Activated CD4-positive, alpha-beta memory T cell treated with anti-CD3 and anti-CD28 coated beads, Interleukin-2, amount 10 ng/mL, durations not matched to agents 7 days and 5 days (primary cell): ENCODE data around the gene ERMN. TPM values are rescaled to one million over a fixed set of nuclear protein-coding genes. Genes with fewer than 3 reads are reported as not detected.

Experiments
- CTCF ChIA-PET: fragments of 350-600 bp; sonication (Branson Sonifier 250); formaldehyde crosslinking; loops from one replicate; lab custom pipeline; 2021; ENCODE audit warnings: antibody characterized with exemption, inconsistent platforms; lab: Charles Lee
- POLR2A ChIA-PET: fragments of 350-600 bp; sonication (Branson Sonifier 250); formaldehyde crosslinking; loops from one replicate; lab custom pipeline; 2021; ENCODE audit warnings: antibody characterized with exemption; lab: Charles Lee
- DNase-seq: peaks from one replicate; pipeline ENCODE4 v3.0.0-alpha.2; 2020
- H3K27ac Mint-ChIP-seq: one replicate; pipeline ENCODE4 v1.8.0; 2021; ENCODE audit warnings: mild to moderate bottlenecking, mixed read lengths
- H3K27me3 Mint-ChIP-seq: one replicate; pipeline ENCODE4 v1.8.0; 2021; ENCODE audit warnings: mixed read lengths
- H3K36me3 Mint-ChIP-seq: one replicate; pipeline ENCODE4 v1.8.0; 2021; ENCODE audit warnings: low read depth, mixed read lengths
- H3K4me1 Mint-ChIP-seq: one replicate; pipeline ENCODE4 v1.8.0; 2021; ENCODE audit warnings: mixed read lengths
- H3K4me3 Mint-ChIP-seq: one replicate; pipeline ENCODE4 v1.8.0; 2021; ENCODE audit warnings: mild to moderate bottlenecking, mixed read lengths
- H3K9me3 Mint-ChIP-seq: one replicate; pipeline ENCODE4 v1.8.0; 2021; ENCODE audit warnings: mixed read lengths
- total RNA-seq, 2 experiments: library from RNA; stranded (reverse); gene quantifications; one replicate each; pipeline ENCODE4 v1.2.3, GENCODE V29; 2021

The ERMN gene
- total RNA-seq, 2 experiments from 2014 or later = 3.1 to 3.5 TPM

DNA sequence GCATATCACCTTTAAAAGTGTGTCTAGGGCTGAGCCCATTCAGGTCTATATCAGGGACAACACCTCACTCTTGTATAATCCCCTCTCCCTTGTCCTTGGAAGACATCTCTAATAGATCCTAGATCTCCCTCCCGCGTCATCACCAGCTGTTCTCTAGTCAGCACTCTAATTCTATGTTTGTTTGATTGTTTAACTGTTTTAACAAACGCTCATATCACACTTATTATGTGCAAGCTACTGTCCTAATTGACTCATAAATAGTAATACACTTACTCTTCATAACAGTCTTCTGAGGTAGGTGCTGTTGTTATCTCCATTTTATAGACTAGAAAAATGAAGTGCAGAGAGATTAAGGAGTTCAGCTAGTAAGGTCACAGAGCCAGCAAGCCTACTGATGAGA, 1.6 kb upstream of the ERMN start:
- no peak for DNase-seq
- CTCF ChIA-PET = interaction anchor here (0.6 to 8.1 kb wide), 54 partner anchors 10 to 1361 kb away, joined by 3 to 98 read pairs (median 5); partner anchors contain the start of genes ACVR1, ACVR1C and CYTIP
- no peak overlapping the region for H3K4me3 Mint-ChIP-seq
- POLR2A ChIA-PET = interaction anchor here (0.8 to 6.0 kb wide), 15 partner anchors 9 to 150 kb away, joined by 3 to 37 read pairs (median 6); partner anchors contain the start of gene CYTIP
- no peaks in the 10 kb centered on the region for H3K9me3 Mint-ChIP-seq
- H3K4me1 Mint-ChIP-seq = peaks cover 35% of the 10 kb centered on the region
- H3K36me3 Mint-ChIP-seq = peaks cover 14% of the 10 kb centered on the region
- H3K27me3 Mint-ChIP-seq = no peaks in the 10 kb centered on the region
- H3K27ac Mint-ChIP-seq = no peak overlapping the region

DNA sequence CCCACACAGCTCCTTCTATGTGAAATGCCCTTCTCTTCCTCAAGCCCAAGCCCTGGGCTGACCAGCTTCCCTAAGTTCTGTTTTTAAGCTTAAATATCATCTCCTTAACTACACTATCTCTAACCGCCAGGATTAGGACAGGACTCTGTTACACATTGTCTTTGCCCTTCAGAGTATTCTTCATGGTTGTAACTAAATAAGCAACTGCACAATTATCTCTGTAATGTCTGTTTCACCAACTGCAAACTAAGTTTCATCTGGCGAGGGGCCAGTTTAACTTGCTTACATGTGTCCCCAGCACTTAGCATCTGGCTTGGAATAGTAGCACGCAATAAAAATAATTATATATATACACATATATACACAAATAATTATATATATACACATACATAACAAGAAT, 1.1 kb upstream of the ERMN start:
- Mint-ChIP-seq H3K27ac (no peak overlapping the region), H3K4me3 (no peak overlapping the region), H3K9me3 (no peaks in the 10 kb centered on the region), H3K27me3 (no peaks in the 10 kb centered on the region), H3K36me3 (peaks cover 16% of the 10 kb centered on the region), H3K4me1 (peaks cover 30% of the 10 kb centered on the region)
- CTCF ChIA-PET = interaction anchor here (0.7 to 8.1 kb wide), 41 partner anchors 9 to 549 kb away, joined by 3 to 98 read pairs (median 7); partner anchors contain the start of genes ACVR1 and ACVR1C
- DNase-seq = no peak
- POLR2A ChIA-PET = interaction anchor here (1.0 to 6.0 kb wide), 5 partner anchors 9 to 116 kb away, joined by 3 to 37 read pairs (median 14); partner anchors contain the start of gene CYTIP

DNA sequence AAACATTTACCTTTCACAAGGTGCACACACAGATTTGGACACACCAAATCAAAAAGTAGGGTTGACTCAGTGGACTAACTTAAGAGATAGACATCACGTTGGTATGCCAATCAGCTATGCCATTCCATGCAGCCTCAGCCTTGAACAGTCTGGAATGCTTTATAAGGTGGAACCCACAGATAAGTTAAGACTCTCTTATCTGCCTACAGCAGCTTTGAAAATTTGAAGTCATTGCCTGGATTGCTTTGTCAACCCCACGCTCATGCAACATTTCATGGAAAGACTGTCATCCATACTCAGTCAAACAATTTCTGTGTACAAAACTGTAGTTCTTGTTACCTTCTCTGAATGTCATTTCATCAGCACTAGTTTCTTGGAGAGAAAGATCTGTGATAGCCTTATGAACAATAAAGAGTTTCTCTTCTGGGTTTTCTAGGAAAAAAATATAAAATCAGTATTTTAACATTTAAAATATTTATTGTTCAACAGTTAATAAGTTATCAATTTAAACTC, 1.2 kb downstream of the ERMN start:
- no peaks in the 10 kb centered on the region for H3K9me3 Mint-ChIP-seq
- DNase-seq = no peak
- POLR2A ChIA-PET = interaction anchor here (6.0 kb wide), 1 partner anchor 95 kb away, joined by 37 read pairs; no protein-coding TSS in a partner anchor
- H3K27ac Mint-ChIP-seq = no peak overlapping the region
- CTCF ChIA-PET = interaction anchor here (2.0 to 8.1 kb wide), 3 partner anchors 9 to 23 kb away, joined by 5 to 98 read pairs (median 66); no protein-coding TSS in a partner anchor
- no peak overlapping the region for H3K4me3 Mint-ChIP-seq
- H3K36me3 Mint-ChIP-seq = peaks cover 22% of the 10 kb centered on the region
- no peaks in the 10 kb centered on the region for H3K27me3 Mint-ChIP-seq
- peaks cover 20% of the 10 kb centered on the region for H3K4me1 Mint-ChIP-seq

DNA sequence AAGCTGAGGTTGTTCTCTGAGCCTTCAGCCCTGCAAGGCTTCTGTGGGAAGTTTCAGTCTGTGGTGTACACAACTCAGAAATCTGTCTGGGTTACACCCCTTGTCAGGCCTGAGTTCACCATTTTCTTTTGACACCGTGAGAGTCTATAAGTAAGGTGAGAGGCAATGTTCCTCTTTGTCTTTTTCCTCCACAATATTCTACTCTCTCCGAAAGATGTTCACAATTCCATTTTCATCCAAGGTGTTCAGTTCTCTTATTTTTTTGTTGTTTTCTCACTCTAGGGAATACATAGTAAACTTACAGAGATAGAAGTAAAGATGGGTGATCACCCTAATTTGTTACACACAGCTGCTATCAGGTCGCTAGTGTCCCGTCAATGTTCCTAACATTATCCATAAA, 3.2 kb downstream of the ERMN start:
- CTCF ChIA-PET = interaction anchor here (1.4 to 8.1 kb wide), 3 partner anchors 15 to 82 kb away, joined by 3 to 98 read pairs (median 66); no protein-coding TSS in a partner anchor
- Mint-ChIP-seq H3K27me3 (no peaks in the 10 kb centered on the region), H3K36me3 (peaks cover 29% of the 10 kb centered on the region), H3K4me3 (no peak overlapping the region), H3K4me1 (peaks cover 8% of the 10 kb centered on the region), H3K27ac (no peak overlapping the region), H3K9me3 (no peaks in the 10 kb centered on the region)
- no peak for DNase-seq
- POLR2A ChIA-PET = no interaction called here

DNA sequence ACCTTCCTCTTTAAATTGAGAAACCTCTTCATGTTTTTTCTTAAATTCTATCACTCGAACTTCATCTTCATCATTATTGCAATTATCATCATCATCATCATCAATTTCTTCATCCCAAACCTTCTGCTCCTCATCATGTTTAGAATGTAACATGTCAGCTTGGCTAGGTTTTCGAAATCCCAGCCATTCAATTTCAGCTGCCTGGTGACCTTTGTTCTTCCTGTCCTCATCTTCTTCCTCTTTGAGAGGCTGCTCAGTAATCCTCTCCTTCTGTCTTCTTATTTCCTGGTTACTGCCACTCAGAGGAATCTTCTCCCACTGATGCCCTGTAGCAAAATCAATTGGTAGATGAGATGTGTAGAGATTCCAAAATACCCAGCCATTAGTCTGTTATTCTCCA, 4.2 kb downstream of the ERMN start:
- Mint-ChIP-seq H3K4me3 (no peak overlapping the region), H3K27me3 (no peaks in the 10 kb centered on the region), H3K9me3 (no peaks in the 10 kb centered on the region), H3K4me1 (peaks cover 2% of the 10 kb centered on the region), H3K36me3 (peaks cover 29% of the 10 kb centered on the region), H3K27ac (no peak overlapping the region)
- CTCF ChIA-PET = interaction anchor here (1.2 to 1.5 kb wide), 2 partner anchors 13 to 19 kb away, joined by 3 to 4 read pairs; no protein-coding TSS in a partner anchor
- POLR2A ChIA-PET = interaction anchor here (0.6 kb wide), 1 partner anchor 118 kb away, joined by 3 read pairs; no protein-coding TSS in a partner anchor
- DNase-seq = no peak

DNA sequence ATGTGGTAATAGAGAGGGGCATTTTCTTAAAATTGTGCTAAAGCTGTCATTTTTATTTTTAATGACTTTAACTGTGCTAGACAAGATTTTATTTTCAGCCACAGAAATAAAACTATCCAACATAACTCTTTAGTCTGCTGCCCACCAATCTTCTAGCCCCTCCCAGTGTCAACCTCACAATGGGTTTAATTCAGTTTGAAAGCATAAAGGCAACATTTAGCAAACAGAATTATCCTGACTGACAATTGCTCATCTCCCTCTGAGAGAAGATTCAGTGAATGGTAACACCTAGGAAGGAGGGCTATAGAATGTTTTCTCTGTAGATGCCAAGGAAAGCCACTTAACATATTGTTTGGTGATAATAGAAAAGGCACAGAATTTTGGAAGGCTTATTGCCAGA, 5.2 kb downstream of the ERMN start:
- DNase-seq = no peak
- no peaks in the 10 kb centered on the region for H3K9me3 Mint-ChIP-seq
- no peaks in the 10 kb centered on the region for H3K27me3 Mint-ChIP-seq
- peaks cover 2% of the 10 kb centered on the region for H3K4me1 Mint-ChIP-seq
- no peak overlapping the region for H3K27ac Mint-ChIP-seq
- CTCF ChIA-PET = interaction anchor here (1.2 to 2.6 kb wide), 3 partner anchors 14 to 18 kb away, joined by 3 to 11 read pairs (median 4); no protein-coding TSS in a partner anchor
- no peak overlapping the region for H3K4me3 Mint-ChIP-seq
- peaks cover 30% of the 10 kb centered on the region for H3K36me3 Mint-ChIP-seq
- POLR2A ChIA-PET = no interaction called here

DNA sequence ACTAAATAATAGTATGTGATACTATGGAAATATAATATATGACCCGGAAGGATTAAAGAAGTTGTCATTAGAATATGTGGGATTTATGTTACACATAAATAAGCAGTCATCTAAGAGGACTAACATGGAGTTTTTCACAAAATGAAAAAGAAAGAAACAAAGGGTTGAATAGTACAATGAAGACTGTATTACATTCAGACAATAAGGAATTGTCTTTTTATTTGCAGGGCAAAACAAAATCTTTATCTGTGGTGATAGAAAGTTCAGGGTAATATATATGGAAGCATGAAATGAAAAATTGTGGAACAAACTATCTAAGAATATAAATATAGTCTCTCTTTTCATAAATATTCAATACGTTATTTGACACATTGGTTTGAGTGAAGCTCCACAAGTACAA, 5.8 kb downstream of the ERMN start:
- H3K9me3 Mint-ChIP-seq = no peaks in the 10 kb centered on the region
- H3K27me3 Mint-ChIP-seq = no peaks in the 10 kb centered on the region
- peaks cover 28% of the 10 kb centered on the region for H3K36me3 Mint-ChIP-seq
- DNase-seq = no peak
- ChIA-PET CTCF (interaction anchor here (1.5 to 2.6 kb wide), 3 partner anchors 16 to 17 kb away, joined by 4 to 11 read pairs (median 7); no protein-coding TSS in a partner anchor), POLR2A (no interaction called here)
- H3K27ac Mint-ChIP-seq = no peak overlapping the region
- no peak overlapping the region for H3K4me3 Mint-ChIP-seq
- peaks cover 2% of the 10 kb centered on the region for H3K4me1 Mint-ChIP-seq

DNA sequence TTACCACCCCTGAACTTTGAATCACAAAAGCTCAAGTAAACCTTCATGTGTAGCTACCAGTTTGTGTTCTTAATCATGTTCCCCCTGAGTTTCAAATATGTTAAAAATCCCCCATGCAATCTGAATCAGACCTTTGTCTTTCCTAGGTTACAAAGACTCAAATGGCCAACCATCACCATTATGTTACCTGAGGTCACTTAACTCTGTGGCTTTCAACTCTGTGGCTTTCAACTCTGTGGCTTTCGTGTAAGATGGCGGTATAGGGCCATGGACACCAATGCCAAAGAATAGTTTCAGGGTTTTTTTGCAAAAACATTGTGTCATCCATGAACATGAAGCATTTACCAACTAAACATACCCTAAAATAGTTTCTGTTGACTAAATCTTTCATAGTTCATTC, 6.7 kb downstream of the ERMN start:
- H3K27ac Mint-ChIP-seq = no peak overlapping the region
- no peak for DNase-seq
- CTCF ChIA-PET = interaction anchor here (1.2 to 4.4 kb wide), 4 partner anchors 8 to 173 kb away, joined by 4 to 34 read pairs (median 9); partner anchors contain the start of gene ERMN
- peaks cover 28% of the 10 kb centered on the region for H3K36me3 Mint-ChIP-seq
- POLR2A ChIA-PET = no interaction called here
- no peak overlapping the region for H3K4me3 Mint-ChIP-seq
- peaks cover 3% of the 10 kb centered on the region for H3K4me1 Mint-ChIP-seq
- H3K9me3 Mint-ChIP-seq = no peaks in the 10 kb centered on the region
- no peaks in the 10 kb centered on the region for H3K27me3 Mint-ChIP-seq

DNA sequence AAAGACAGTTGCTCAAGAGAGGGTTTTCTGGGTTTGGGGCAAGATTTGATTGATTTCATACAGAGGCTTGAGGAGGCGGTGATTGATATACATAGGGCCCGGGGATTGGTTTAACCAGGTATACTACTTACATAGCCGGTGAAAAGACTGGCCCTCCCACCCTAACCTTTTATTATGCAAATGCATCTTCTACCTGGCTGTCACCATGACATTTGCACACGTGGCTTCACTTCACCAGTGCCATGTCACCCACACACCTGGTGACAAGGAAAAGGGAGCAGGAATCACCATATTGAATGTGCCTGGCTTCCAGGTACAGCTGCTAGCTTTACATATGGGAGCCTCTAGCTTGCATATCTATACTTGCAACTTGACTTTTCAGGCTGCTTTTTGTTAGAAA, 9.7 kb downstream of the ERMN start:
- Mint-ChIP-seq H3K27me3 (no peaks in the 10 kb centered on the region), H3K27ac (no peak overlapping the region), H3K4me1 (peaks cover 13% of the 10 kb centered on the region), H3K36me3 (peaks cover 9% of the 10 kb centered on the region), H3K9me3 (no peaks in the 10 kb centered on the region), H3K4me3 (no peak overlapping the region)
- ChIA-PET POLR2A (no interaction called here), CTCF (interaction anchor here (2.1 to 4.4 kb wide), 3 partner anchors 11 to 21 kb away, joined by 7 to 34 read pairs (median 8); partner anchors contain the start of gene ERMN)
- DNase-seq = no peak

DNA sequence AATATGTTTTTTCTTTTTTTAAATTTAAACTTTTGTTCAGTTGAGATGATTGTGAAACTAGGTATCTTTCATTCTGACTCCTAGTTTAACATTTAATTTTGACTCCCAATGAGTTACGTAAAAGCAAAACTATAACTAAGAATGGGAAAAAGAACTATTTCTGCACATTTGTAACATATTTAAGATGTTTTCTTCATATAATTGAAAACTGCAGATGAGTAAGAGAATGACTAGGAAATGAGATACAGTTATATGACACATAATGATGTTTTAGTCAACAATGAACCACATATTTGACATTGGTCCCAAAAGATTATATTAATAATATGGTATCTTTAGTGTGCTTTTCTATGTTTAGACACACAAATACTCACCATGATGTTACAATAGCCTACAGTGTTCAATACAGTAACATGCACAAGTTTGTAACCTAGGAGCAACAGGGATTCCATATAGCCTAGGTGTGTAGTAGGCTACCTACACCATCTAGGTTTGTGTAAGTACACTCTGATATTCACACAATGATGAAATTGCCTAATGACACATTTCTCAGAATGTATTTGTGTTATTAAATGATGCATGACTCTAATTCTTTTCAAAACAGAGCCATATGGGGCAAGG, 12.6 kb downstream of the ERMN start:
- CTCF ChIA-PET = interaction anchor here (1.1 to 1.2 kb wide), 2 partner anchors 8 to 24 kb away, joined by 3 read pairs; no protein-coding TSS in a partner anchor
- Mint-ChIP-seq H3K9me3 (no peaks in the 10 kb centered on the region), H3K27me3 (no peaks in the 10 kb centered on the region), H3K36me3 (peaks cover 2% of the 10 kb centered on the region), H3K4me3 (no peak overlapping the region), H3K27ac (no peak overlapping the region), H3K4me1 (peaks cover 18% of the 10 kb centered on the region)
- POLR2A ChIA-PET = no interaction called here
- no peak for DNase-seq

DNA sequence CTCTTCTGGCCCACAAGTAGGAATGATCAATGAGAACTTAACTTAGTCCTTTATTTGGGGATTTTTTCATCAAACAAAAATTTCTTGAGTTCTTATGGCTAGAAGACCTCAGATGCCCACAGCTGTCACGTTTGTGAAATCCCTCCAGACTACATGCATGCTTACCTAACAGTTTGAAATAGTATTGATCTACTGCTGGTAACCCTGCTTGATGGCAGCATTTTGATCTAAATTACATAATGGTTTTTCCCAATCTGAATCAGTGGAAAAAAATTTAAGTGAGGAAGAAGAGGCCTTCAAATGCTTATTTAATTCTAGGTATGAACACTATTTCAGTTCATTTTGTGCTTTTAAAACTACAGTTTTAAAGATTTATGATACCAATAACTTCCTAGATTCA, 13.9 kb downstream of the ERMN start:
- Mint-ChIP-seq H3K36me3 (peaks cover 2% of the 10 kb centered on the region), H3K27me3 (no peaks in the 10 kb centered on the region), H3K9me3 (no peaks in the 10 kb centered on the region), H3K4me1 (peaks cover 25% of the 10 kb centered on the region), H3K27ac (no peak overlapping the region), H3K4me3 (no peak overlapping the region)
- no peak for DNase-seq
- POLR2A ChIA-PET = no interaction called here
- CTCF ChIA-PET = interaction anchor here (2.2 to 2.5 kb wide), 4 partner anchors 9 to 181 kb away, joined by 6 to 12 read pairs (median 10); no protein-coding TSS in a partner anchor

DNA sequence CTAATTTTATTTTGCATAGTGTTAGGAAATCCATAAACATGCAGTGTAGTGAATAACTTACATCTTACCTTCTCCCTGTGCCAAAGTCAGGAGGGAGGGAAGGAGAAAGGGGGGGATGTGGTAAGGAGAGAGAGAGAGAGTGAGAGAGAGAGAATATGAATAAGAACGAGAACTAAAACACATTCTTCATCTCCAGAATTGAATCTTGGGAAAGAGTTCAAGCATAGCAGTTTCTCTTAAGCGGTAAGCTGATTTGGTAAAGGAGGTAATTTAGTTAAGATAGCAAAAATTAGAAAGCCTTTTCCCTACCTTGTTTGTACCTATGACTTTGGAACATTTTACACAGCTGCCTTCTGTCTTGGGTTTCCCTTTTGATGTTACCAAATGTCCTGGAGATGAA, 15.7 kb downstream of the ERMN start:
- Mint-ChIP-seq H3K9me3 (no peaks in the 10 kb centered on the region), H3K27me3 (no peaks in the 10 kb centered on the region), H3K4me3 (no peak overlapping the region), H3K4me1 (peaks cover 31% of the 10 kb centered on the region), H3K36me3 (no peaks in the 10 kb centered on the region), H3K27ac (no peak overlapping the region)
- no peak for DNase-seq
- ChIA-PET POLR2A (no interaction called here), CTCF (interaction anchor here (1.0 to 2.5 kb wide), 5 partner anchors 8 to 182 kb away, joined by 3 to 12 read pairs (median 8); no protein-coding TSS in a partner anchor)

DNA sequence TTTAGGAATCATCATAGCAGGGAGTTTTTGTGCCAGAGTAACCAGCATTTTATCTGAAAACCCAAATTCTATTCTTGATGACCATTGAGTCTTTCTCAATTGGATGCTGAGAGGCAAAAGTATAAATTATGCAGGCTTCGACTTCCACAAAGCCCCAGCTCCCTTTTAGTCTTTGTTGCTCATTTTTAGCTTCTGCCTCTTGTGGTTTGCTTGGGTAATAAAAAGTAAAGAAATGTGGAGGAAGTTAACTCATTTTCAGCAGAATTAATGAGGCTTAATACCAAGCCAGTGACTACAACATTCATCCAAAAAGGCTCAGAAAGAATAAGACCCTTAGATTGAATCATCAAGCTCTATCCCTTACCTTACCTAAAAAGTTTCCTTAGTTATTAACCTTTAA, 18.6 kb downstream of the ERMN start:
- Mint-ChIP-seq H3K9me3 (no peaks in the 10 kb centered on the region), H3K27ac (no peak overlapping the region), H3K4me3 (no peak overlapping the region), H3K27me3 (peaks cover 1% of the 10 kb centered on the region), H3K36me3 (no peaks in the 10 kb centered on the region), H3K4me1 (peaks cover 23% of the 10 kb centered on the region)
- ChIA-PET POLR2A (no interaction called here), CTCF (interaction anchor here (0.6 to 8.1 kb wide), 11 partner anchors 18 to 322 kb away, joined by 3 to 118 read pairs (median 4); partner anchors contain the start of gene ERMN)
- no peak for DNase-seq
